ENCODE data around the gene ZNF536. TPM values are rescaled to one million over a fixed set of nuclear protein-coding genes. Genes with fewer than 3 reads are reported as not detected.

The ZNF536 gene
- polyA plus RNA-seq, 1 donor (not counting 4 experiments of a cell fraction or from before 2014, with no cell fraction given): not detected

DNA sequence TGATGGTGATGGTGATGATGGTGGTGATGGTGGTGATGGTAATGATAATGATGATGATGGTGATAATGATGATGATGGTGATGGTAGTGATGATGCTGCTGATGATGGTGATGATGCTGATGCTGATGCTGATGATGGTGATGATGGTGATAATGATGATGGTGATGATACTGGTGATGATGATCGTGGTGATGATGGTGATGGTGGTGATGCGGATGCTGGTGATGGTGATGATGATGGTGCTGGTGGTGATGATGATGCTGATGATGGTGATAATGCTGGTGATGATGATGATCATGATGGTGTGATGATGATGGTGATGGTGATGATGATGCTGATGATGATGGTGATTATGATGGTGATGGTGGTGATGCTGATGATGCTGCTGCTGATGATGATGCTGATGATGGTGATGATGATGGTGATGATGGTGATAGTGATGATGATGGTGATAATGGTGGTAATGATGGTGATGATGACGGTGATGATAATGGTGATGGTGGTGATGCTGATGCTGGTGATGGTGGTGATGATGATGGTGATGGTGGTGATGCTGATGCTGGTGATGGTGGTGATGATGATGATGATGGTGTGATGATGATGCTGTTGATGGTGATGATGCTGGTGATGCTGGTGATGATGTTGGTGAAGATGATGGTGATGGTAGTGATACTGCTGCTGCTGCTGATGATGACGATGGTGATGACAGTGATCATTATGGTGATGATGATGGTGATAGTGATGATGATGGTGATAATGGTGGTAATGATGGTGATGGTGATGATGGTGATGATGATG, 62.8 kb downstream of the ZNF536 start:
- H3K27ac ChIP-seq (ENCODE audit: control insufficient read depth, insufficient read depth, low read length): no peak overlapping the region
- no peak for TF ChIP-seq EZH2 (IDR thresholded peaks at IDR 0.05; ENCODE audit: low read length)
- no peak for TF ChIP-seq CTCF (optimal IDR thresholded peaks at IDR 0.05 in 1 of 3, IDR thresholded peaks at IDR 0.05 in 1 of 3, conservative IDR thresholded peaks at IDR 0.05 in 1 of 3; ENCODE audit: extremely low read depth in 1 of 3, insufficient read depth in 2 of 3, low read length in 3 of 3)
- dilution Hi-C loops (cut with MboI; ENCODE audit: extremely low pct_ligation_motif_present, low sequenced_read_pairs): no loop called here
- no peaks in the 10 kb centered on the region for H3K36me3 ChIP-seq (ENCODE audit: control insufficient read depth in 2 of 2, extremely low read depth in 1 of 2, insufficient read depth in 2 of 2, low read length in 2 of 2)
- no peaks in the 10 kb centered on the region for H3K9me1 ChIP-seq (ENCODE audit: control insufficient read depth, extremely low read depth, insufficient read depth, low read length)
- no peak overlapping the region for H3K9ac ChIP-seq (ENCODE audit: control insufficient read depth, extremely low read depth, insufficient read depth, low read length)
- peaks cover 12% of the 10 kb centered on the region for H3K9me3 ChIP-seq (ENCODE audit: control insufficient read depth, low read depth, low read length)
- H3K4me3 ChIP-seq (ENCODE audit: control insufficient read depth in 2 of 3, extremely low read depth in 1 of 3, insufficient read depth in 2 of 3, low read depth in 1 of 3, low read length in 3 of 3): no peak overlapping the region
- DNase-seq (ENCODE audit: low read depth, low spot score): no peak
- H3K79me2 ChIP-seq (ENCODE audit: control insufficient read depth, insufficient read depth, low read length): no peaks in the 10 kb centered on the region
- H4K20me1 ChIP-seq (ENCODE audit: control insufficient read depth, extremely low read depth, insufficient read depth, low read length): no peaks in the 10 kb centered on the region
- no peak overlapping the region for H2AFZ ChIP-seq (ENCODE audit: control insufficient read depth, low read length)
- H3K4me2 ChIP-seq (ENCODE audit: control insufficient read depth, extremely low read depth, insufficient read depth, low read depth, low read length): no peak overlapping the region
- no peak for FAIRE-seq
- H3K27me3 ChIP-seq (ENCODE audit: control insufficient read depth, extremely low read depth, insufficient read depth, low read length): no peaks in the 10 kb centered on the region
- no peaks in the 10 kb centered on the region for H3K4me1 ChIP-seq (ENCODE audit: control insufficient read depth, extremely low read depth, insufficient read depth, low read length)

DNA sequence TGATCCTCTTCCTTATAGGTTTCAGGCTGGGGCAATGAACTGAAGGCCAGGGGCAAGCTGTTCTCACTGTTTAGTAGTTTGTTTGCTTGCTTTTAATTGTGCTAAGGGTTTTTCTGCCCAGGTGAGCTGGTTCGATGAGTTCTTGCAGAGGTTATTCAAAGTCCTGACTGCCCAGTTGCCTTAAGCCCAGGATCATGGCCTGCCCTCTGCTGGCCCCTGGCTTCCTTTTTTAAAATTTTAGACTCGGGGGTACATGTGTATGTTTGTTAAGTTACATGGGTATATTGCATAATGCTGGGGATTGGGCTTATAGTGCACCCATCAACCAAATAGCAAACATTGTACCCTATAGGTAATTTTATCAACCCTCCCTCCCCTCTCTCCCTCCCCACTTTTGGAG, 65.7 kb downstream of the ZNF536 start:
- H3K27me3 ChIP-seq (ENCODE audit: control insufficient read depth, extremely low read depth, insufficient read depth, low read length): no peaks in the 10 kb centered on the region
- H3K27ac ChIP-seq (ENCODE audit: control insufficient read depth, insufficient read depth, low read length): no peak overlapping the region
- DNase-seq (ENCODE audit: low read depth, low spot score) (no peak), FAIRE-seq (no peak)
- H2AFZ ChIP-seq (ENCODE audit: control insufficient read depth, low read length): no peak overlapping the region
- no peaks in the 10 kb centered on the region for H3K79me2 ChIP-seq (ENCODE audit: control insufficient read depth, insufficient read depth, low read length)
- peaks cover 12% of the 10 kb centered on the region for H3K9me3 ChIP-seq (ENCODE audit: control insufficient read depth, low read depth, low read length)
- no peaks in the 10 kb centered on the region for H3K4me1 ChIP-seq (ENCODE audit: control insufficient read depth, extremely low read depth, insufficient read depth, low read length)
- H4K20me1 ChIP-seq (ENCODE audit: control insufficient read depth, extremely low read depth, insufficient read depth, low read length): no peaks in the 10 kb centered on the region
- H3K4me3 ChIP-seq (ENCODE audit: control insufficient read depth in 2 of 3, extremely low read depth in 1 of 3, insufficient read depth in 2 of 3, low read depth in 1 of 3, low read length in 3 of 3): no peak overlapping the region
- H3K9me1 ChIP-seq (ENCODE audit: control insufficient read depth, extremely low read depth, insufficient read depth, low read length): no peaks in the 10 kb centered on the region
- no peak overlapping the region for H3K9ac ChIP-seq (ENCODE audit: control insufficient read depth, extremely low read depth, insufficient read depth, low read length)
- H3K4me2 ChIP-seq (ENCODE audit: control insufficient read depth, extremely low read depth, insufficient read depth, low read depth, low read length): no peak overlapping the region
- dilution Hi-C loops (cut with MboI; ENCODE audit: extremely low pct_ligation_motif_present, low sequenced_read_pairs): no loop called here
- TF ChIP-seq CTCF (optimal IDR thresholded peaks at IDR 0.05 in 1 of 3, IDR thresholded peaks at IDR 0.05 in 1 of 3, conservative IDR thresholded peaks at IDR 0.05 in 1 of 3; ENCODE audit: extremely low read depth in 1 of 3, insufficient read depth in 2 of 3, low read length in 3 of 3) (no peak), EZH2 (IDR thresholded peaks at IDR 0.05; ENCODE audit: low read length) (no peak)
- no peaks in the 10 kb centered on the region for H3K36me3 ChIP-seq (ENCODE audit: control insufficient read depth in 2 of 2, extremely low read depth in 1 of 2, insufficient read depth in 2 of 2, low read length in 2 of 2)

All from keratinocyte (primary cell).